ELF-1 (cell line): ENCODE measurements around the gene RCAN2.

Experiments used
- DNase-seq: peaks from one replicate; pipeline ENCODE4 v3.0.0-alpha.2; 2016; ENCODE audit warnings: low read depth, low spot score

RCAN2 gene

DNA sequence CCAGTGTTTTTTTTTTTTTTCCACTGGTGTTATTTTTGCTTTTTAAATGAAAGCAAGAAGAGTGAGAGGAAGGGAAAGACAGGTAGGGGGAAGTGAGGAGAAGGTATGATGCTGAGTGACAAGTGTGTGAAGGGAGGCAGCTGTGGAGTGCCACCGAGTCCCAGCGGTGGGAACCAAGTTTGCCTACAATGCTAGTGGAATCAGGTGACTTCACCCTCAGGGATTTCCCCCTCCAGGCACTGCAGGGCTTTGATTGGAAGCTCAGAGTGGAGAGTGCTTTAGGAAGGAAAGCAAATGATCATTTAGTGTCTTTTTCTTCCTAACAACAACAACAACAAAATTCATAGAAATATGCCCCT lies 200.0 kb downstream of the RCAN2 start:
- DNase-seq, result peak; percentile 5

DNA sequence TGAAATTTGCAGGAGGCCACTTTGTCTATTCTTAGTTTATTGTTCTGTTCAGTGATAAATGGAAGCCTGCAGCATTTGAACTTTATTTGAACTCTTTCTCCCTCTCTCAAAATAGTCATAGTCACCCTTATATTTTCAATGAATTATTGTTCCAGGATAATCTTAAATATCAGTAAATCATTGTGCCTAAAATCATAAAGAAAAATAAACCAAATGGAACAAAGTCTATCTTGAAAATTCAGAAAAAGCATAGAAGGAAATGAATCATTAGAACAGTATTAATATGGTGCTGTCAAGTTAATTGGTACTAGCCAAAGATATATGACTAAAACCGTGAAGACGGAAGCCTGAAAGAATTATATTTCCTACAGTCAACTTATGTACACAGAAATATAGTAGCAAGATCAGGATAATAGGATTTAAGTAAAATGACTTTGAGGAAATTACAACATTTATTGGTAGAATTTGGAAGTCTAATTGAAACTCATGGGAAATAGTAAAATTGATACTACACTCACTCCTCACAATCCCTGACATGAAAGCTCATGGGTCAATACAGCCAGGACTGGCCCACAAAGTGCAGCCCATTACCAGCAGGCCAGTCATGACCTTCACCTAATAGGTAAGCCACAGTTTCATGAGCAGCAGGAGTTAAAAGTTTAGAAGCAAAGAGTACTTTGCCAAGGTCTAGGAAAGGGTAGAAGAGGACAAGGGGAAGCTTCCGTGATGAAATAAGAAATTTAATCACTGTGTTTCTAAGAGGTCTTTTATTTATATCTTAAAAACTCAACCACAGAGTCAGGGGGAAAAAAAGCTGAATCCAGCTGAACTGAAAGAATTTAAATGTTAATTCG lies 200.6 kb downstream of the RCAN2 start:
- no peak for DNase-seq

DNA sequence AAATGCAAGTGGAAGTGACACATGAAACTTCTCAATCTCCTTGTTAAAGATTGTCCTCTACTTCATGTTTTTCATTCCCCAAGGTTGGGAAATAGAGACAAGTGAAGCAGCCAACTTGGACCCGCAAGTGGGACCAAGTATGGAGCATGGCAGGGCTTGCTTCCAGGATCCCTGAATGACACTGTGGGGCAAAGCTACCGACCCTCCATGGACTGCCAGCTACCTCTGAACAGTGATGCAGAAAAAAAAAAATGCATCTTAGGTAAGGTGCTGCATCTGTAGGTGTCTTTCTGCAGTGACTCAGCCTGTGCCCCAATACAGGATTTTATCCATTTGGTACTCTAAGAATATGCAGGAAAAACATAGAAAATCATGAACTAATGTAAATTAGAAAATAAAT lies 201.4 kb downstream of the RCAN2 start:
- no peak for DNase-seq

DNA sequence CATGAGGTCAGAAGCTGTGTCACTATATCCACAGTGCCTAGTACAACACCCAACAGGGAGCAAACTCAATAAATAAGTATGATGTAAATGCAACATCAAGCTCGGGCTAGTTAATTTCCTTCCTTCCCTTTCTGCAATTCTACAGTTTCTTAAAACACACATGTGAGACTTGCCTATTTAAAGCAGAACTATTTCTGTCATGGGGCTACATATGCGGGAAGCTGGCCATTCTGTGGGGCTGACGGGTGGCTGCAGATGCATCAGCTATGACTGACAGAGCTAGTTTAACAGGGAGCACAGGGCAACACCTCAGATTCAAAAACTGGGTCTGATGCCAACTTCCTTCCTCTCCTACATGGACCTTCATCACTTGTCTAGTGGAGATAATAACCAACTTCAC lies 202.4 kb downstream of the RCAN2 start:
- DNase-seq, result no peak

DNA sequence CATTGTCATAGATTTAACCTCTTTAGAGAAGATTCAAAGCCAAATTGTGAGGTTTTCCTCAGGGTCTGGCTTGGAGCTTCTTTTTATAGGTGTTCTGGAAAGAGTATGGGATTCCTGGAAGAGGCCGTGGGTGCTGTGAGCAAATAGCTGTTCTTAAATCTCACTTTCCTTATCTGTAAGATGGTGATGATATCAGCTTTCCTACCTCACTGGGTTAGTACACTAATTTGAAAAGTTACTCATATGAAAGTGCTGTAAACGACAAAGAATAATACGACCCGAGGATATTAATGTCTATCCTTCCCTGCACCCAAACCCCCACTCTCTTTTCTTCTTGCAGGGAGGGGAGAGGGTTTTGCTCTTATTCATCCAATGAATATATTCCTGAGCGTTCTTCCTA lies 203.6 kb downstream of the RCAN2 start:
- no peak for DNase-seq

DNA sequence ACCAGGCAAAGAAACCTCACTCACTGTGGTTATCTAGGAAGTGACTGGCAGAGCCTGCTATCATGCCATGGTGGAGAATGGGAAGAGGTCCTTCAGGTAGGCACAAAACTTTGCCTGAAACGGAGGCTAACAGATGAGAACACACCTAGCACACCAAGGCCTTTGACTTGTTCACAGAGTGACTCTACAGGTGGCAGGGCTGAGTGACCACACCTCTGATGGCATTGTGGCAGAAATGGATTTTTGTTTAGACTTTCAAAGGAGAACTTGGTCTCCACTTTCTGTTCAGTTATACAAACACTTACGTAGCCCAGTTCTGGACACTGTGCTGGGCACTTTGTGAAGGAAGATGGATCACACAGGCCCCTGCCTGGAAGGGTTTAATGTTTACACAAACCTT lies 204.2 kb downstream of the RCAN2 start:
- DNase-seq, result no peak

DNA sequence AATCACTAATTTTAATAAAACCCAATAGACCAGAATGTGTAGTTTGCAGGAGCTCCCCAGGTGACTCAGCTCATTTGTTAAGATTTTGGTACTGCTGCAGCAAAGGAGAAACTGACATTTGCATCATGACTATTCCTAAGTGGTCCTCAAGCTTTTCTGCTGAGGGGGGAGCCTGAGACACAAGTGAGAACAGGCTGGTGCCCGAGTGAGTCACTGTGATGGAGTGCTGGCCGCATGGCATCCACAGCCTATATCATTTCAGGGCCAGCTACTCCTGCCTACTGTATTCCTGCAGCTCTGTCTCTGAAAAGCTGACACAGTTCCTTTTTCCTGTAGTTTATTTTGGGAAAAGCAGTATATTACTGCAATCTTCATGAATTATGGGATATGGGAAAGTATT lies 206.8 kb downstream of the RCAN2 start:
- DNase-seq, result no peak

DNA sequence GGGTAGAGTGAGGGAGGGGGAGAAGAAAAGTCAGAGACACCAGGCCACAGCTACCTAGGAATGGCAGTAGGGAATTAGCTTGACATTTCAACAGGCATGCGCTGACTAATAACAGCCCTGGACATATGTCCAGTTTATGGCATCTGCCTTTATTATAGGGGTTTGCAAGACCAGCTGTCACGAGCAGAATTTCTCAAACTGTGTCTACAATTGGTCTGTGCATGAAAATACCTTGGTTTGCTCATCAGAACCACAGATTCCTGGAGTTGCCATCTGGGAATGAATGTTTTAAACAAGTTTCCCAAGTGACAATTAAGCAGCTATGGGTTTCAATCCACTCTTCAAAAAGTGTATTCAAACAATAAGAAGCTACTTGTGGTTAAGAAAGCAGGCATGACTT lies 210.1 kb downstream of the RCAN2 start:
- no peak for DNase-seq

DNA sequence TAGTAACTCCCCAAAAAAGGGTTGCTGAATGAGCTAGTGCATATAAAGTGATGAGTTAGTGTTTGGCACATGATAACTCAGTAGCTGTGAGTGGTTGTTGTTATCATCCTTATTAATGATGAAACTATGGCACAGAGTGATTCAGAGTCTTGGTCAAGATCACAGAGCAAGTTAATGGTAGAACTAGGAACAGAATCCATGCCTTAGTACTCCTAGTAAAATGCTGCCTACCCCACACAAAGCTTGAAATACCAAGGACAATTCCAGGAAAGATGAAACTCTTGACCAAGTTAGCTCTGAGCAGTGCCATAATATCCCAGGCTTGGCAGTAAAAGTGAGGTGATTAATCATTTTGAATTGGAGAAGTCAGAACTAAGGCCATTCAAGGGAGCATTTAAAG lies 211.4 kb downstream of the RCAN2 start:
- no peak for DNase-seq

DNA sequence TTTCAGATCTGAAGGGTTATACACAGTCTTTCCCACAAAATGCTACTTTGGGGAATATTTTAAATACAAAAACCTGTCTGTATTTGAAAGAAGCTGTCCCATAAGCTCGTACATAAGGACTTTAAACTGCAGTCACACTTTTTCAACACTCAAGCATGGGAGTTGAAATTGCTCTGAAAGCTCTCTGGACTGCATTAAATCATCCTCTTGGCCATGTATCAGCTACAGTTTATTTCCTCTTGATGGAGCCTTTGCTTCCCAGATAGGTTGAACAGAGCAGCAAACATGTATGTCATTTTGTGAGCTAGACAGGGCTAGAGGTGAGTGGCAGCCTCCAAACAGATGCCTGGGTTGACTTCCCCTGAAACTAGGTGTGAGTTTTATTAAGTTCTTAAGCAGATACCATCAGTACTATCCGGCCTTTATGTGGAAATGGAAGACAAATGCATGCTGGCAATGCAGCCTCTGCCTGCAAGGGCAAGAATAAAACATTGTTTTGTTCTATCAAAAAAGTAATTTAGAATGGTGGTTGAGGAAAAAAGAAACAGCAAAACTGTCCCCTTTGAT lies 214.6 kb downstream of the RCAN2 start:
- no peak for DNase-seq

DNA sequence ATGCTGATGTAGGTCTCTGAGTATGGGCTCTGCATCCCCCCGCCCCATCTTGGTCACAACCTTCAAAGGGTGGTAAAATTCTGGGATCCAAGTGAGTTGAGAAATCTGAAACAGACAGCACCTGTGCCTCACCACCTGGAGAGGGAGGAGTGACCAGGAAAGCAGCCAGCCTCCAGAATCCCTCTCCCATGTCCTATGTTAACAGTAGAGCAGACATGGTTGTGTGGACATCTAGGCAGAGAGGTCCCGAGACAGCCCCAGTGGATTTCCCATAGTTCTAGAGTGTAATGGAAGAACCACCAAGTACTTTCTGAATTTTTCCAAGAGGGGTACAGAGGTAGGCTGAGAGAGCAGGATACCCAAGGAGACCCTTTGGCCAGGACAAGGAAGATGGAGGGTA lies 216.7 kb downstream of the RCAN2 start:
- DNase-seq, result no peak

DNA sequence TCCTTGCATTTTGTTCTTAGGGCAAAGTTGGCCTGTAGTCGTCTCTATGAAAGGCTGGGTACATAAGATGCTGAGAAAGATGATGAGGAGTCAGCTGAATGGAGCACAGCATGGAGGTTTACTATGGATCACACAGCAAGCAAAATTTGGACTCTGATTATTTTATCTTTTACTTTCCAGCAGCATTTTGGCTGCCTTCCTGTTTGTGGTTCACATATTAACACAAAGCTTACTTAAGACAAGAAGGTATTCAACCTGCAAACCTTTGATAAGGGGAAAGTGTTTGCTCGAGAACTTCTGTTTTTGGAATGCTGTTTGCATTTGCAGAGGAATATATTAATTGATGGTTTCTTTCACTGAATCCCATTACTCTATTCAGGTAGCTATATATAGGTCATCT lies 217.3 kb downstream of the RCAN2 start:
- DNase-seq, result no peak

DNA sequence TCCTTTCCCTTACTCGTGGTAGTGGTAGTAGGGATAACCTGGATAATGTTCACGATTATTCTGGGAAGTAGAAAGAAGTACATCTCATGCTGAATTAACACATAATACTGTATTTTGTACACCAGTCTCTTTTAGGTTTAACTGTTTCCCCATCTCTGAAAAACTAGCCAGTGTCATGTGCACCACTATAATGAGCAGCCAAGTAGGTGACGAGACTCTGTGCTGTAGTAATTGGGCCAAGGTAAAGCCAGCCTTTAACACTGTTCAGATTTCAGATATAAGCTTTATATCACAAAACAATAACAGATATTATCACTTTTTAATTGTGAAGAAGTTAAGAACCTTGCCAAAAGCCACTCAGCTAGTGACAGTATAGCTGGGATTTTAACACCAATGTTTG lies 219.5 kb downstream of the RCAN2 start:
- no peak for DNase-seq

DNA sequence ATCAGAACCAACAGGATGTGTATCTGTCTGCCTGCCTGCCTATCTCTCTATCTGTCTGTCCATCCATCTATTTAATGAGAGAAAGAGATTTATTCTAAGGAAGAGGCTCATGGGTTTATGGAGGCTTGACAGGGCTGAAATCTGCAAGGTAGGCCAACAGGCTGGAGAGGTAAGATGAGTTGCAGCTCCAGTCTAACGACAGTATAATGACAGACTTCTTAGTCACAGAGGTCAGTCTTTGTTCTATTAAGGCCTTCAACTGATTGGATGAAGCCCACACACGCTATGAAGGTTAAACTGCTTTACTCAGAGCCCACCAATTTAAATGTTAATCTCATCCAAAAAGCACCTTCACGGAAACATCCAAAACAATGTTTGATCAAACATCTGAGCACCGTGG lies 220.1 kb downstream of the RCAN2 start:
- no peak for DNase-seq

DNA sequence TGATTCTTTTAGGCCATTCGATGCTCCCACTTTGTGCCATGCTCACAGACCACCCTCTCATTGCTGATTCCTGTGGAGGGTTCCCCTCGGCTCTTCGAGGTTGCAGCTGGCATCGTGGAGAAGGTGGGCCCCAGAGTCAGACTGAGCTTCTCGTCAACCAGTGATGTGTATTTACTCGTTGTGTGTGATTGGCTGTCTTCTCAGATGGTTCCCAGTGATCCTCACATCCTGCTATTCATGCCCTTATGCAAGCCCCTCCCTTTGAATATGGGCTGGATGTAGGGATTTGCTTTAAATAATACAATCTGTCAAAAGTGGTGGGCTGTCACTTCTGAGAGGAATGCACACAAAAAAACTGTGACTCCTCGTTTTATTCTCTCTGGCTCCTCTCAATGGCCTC lies 220.9 kb downstream of the RCAN2 start:
- DNase-seq, result no peak

DNA sequence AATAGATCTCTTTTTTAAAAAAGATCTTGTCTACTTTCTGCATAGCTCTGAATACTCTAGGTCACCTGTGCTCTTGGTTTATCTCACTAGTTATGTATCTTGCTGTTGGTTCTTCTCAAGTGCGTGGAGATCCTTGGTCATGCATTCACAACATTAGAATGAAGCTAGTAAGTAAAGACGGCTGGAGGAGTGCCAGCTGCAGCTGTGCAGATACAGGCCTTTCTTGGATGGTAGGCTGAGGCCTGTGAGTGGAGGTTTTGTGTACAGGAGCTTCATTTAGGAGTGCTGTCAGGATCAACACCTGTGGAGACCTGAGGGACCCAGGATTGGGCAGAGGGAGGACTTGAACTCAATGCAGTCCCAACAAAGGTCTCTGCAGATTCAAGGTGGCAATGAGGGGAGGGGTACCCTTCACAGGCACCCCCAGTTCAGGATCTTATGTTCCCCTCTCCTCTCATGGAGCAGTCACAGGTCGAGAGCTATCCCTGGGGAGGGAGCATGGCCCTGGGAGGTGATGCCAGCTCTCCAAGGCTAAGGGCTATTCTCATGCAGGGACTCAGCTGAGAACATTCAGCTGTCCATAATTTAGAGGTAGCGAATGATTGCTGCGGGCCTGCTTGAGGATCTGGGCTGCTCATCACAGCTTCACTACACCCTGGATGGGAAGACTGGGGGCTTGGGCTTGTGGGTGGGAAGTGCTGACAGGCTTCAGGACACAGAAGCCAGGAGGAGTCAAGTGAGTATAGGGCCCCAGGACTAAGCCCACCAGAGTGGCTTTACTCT lies 221.6 kb downstream of the RCAN2 start:
- DNase-seq, result no peak

DNA sequence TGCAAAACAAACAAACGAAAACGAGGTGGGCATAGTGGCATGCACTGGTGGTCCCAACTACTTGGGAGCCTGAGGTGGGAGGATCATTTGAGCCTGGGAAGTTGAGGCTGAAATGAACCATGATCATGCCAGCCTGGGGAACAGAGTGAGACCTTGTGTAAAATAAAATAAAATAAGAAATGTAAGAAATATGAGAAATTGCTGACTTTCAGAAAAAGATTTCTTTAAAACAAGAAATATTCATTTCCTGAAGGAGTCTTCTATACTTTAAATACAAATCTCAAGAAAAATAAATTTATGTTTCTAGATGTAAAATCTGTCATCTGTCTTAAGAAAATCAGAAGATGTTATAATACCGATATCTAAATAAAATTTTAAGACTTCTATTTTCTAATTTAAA lies 223.7 kb downstream of the RCAN2 start:
- DNase-seq, result no peak

DNA sequence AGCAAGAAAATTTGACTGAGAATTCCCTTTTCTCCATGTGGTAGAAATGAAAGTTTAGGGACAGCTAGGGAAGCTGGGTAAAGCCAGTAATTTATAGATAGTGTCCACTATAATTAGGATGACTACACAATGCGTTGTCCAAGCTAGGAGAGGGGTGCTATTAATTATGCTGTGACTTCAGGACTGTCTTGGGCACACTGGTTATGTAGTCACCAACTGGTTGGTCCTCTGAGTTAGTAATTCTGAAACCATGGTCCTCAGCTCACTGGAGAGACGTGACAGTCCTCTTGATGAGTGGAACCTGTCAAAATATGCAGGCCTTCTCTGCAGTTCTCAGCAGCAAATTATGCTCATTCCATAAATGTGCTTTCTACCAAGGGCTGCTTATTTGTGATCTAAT lies 225.9 kb downstream of the RCAN2 start:
- DNase-seq, result no peak

DNA sequence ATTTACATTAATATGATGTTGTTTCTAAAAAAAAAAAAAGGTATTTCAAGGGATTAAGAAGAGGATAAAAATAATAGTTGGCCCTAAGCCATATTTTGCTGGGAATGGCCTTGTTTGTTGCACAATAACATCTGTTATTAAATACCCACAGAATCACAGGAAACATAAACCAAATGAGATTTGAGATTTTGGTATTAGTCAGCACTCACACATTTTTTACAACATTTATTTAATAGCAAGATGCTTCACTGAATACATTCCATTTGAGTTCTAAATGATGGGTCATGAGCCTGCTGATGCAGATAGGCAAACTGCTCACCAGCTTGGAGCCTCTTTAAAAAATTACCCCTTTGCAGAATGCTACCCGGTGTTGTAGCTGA lies 227.6 kb downstream of the RCAN2 start:
- DNase-seq, result no peak

DNA sequence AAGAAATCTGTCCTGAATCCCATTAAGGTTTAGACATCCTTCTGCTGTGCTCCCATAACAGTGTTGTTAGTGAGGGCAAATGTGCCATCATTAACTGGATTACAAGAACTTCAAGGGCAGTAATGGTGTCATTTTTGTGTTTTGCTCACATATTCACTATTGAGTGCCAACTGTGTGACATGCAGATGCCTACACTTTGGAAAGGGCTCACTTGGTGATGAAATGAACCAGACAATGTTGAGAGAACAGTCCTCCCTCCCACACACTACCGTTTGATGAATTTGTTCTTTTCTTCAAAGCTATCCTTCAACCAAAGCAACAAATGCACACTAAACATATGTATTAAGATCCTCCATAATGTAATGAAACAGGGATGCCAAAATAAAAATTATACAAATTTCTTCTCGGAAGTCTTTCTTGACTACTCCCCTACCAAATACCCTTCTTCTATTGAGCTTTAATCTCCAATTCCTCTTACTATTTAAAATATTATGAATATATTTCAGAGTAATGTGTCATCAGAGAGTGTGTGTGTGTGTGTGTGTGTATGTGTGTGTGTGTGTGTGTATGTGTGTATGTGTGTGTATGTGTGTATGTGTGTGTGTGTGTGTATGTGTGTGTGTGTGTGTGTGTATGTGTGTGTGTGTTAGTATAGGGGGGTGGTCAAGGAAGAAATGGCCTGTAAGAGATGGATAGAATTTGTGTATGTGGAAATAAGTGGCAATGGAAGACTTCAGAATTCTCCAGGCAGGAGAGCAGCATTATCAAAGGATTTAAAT lies 228.1 kb downstream of the RCAN2 start:
- no peak for DNase-seq

DNA sequence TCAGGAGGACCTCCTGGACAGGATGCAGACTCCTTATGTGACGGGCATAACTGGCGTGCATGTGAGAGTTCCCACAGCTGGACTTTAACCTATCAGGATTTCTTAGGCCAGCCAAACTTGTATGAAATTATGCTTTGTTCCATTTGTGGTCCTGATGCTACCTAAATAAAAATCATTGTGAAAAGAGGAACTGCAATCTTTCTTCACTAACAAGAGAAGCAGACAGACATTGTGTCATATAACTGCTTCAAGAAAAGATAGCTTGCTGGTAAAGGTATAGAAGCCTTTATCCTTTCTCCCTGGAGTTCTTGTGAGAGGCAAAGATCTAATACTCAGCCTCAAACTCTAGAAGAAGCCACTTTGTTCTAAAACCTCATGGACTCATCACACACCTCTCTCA lies 233.0 kb downstream of the RCAN2 start:
- no peak for DNase-seq

DNA sequence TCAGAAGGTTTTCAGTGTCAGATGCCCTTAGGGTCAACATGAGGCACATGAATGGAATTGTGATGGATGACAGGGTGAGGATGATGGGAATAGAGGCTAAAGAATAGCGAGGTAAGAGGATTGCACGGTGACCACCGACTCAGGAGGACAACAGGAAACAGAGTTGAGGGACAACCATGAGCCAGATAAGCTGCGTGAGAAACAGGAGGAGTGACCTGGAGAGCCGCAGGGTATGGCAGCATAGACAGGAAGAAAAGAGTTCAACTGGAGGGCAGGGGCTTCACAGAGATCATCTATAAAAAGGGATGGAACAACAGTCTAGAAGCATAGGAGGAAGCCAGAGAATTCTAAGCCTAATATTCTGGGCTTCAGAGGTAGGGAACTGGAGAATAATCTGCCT lies 235.7 kb downstream of the RCAN2 start:
- DNase-seq, result no peak
